PFSK-1 (cell line): ENCODE data around the gene TICRR.

Source experiments
- POLR2AphosphoS5 ChIP-seq: IDR thresholded peaks from 2 replicates; pipeline ENCODE4 v1.6.1; 2012; ENCODE audit warnings: low read depth, mild to moderate bottlenecking, control low read depth, low read length, moderate library complexity
- REST ChIP-seq, 2 experiments: IDR thresholded peaks; 2 replicates each; pipeline versions ENCODE4 v1.6.1 to v1.8.0; 2011 to 2012; ENCODE audit warnings: low read depth in 2 of 2, low read length in 2 of 2, control low read depth in 1 of 2, inconsistent platforms in 1 of 2, mild to moderate bottlenecking in 1 of 2, moderate library complexity in 1 of 2; ENCODE audit not compliant: insufficient read depth in 1 of 2
- SIN3A ChIP-seq: IDR thresholded peaks from 2 replicates; pipeline ENCODE4 v1.6.1; 2012; ENCODE audit warnings: mild to moderate bottlenecking, low read length, moderate library complexity, borderline replicate concordance; ENCODE audit not compliant: insufficient read depth
- TAF1 ChIP-seq: IDR thresholded peaks from 2 replicates; pipeline ENCODE4 v1.6.1; 2012; ENCODE audit warnings: low read length, control low read depth, borderline replicate concordance; ENCODE audit not compliant: insufficient read depth

DNA sequence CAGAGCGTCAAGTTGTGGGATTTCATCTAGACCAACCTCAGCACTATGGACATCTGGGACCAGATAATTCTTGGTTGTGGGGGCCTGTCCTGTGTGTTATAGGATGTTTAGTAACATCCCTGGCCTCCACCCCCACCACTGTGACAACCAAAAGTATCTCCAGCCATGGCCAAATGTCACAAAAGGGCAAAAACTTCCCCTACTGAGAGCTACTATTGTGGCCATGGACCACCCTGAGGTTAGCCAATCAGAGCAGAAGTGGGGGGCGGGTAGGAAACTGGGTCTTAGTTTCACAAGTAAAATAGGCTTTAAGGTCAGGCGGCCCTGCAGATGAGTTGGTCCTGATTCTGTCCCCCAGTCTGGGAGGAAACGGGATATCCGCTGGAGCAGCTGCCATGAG is 54.6 kb downstream of the TICRR start:
- TF ChIP-seq TAF1, result no peak
- no peak for TF ChIP-seq SIN3A
- no peak for TF ChIP-seq REST (IDR thresholded peaks at IDR 0.05; ENCODE audit: insufficient read depth in 1 of 2, low read depth in 2 of 2, low read length in 2 of 2)
- no peak for TF ChIP-seq POLR2AphosphoS5
